ENCODE measurements around the gene CLDN16.

Gene CLDN16

DNA sequence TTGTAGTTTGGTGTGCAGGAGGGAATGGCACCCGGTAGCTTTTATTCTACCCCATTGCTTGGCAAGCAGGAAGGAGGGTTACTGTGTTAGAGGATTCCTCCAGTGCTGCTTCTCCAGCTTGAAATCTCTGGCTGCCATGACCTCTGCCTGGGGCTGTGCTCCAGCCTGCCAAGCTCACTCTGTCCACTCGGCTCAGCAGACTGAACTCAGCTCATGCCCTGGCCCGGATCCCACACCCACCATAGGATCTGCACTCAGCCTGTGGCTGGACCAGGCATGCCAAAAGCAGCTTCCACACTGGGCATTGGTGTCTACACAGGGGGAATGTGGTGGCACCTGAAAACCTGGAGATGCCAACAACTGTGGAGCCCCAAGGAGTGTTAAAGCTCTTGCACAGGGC lies 26.3 kb downstream of the CLDN16 start:
- no peaks in the 10 kb centered on the region for H3K9me3 ChIP-seq (ENCODE audit: control insufficient read depth in 2 of 2, low read length in 2 of 2)
- no peak overlapping the region for H3K4me3 ChIP-seq (ENCODE audit: low read length in 2 of 2)
- no peaks in the 10 kb centered on the region for H3K27me3 ChIP-seq (ENCODE audit: control insufficient read depth in 1 of 2, insufficient read depth in 2 of 2, low read length in 2 of 2)
- H3K4me1 ChIP-seq (ENCODE audit: control insufficient read depth, insufficient read depth, low read length): no peaks in the 10 kb centered on the region
- no peaks in the 10 kb centered on the region for H3K36me3 ChIP-seq (ENCODE audit: control insufficient read depth in 2 of 2, insufficient read depth in 2 of 2, low read length in 2 of 2)
- H3K27ac ChIP-seq (ENCODE audit: low read length): no peak overlapping the region
- no peak overlapping the region for H3K9ac ChIP-seq (ENCODE audit: low read length in 2 of 2)

DNA sequence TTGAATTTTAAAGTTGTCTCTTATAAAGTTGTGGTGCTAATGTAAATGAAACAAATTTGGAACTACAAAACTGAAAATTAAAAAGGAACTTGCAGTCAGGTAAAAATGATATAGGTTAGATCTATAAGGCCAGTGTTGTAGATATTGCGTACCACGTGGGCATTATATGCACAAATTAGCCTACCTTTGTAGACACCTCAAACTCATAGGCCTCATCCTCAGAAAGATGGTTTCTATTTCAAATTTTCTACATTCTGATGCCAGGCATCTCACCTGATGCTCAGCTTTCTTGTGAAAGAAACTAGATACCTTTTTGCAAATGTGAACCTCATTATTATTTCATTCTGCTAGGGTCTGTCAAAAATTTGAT lies 36.1 kb downstream of the CLDN16 start:
- no peaks in the 10 kb centered on the region for H3K9me3 ChIP-seq (ENCODE audit: control insufficient read depth in 2 of 2, low read length in 2 of 2)
- H3K27me3 ChIP-seq (ENCODE audit: control insufficient read depth in 1 of 2, insufficient read depth in 2 of 2, low read length in 2 of 2): no peaks in the 10 kb centered on the region
- H3K36me3 ChIP-seq (ENCODE audit: control insufficient read depth in 2 of 2, insufficient read depth in 2 of 2, low read length in 2 of 2): no peaks in the 10 kb centered on the region

DNA sequence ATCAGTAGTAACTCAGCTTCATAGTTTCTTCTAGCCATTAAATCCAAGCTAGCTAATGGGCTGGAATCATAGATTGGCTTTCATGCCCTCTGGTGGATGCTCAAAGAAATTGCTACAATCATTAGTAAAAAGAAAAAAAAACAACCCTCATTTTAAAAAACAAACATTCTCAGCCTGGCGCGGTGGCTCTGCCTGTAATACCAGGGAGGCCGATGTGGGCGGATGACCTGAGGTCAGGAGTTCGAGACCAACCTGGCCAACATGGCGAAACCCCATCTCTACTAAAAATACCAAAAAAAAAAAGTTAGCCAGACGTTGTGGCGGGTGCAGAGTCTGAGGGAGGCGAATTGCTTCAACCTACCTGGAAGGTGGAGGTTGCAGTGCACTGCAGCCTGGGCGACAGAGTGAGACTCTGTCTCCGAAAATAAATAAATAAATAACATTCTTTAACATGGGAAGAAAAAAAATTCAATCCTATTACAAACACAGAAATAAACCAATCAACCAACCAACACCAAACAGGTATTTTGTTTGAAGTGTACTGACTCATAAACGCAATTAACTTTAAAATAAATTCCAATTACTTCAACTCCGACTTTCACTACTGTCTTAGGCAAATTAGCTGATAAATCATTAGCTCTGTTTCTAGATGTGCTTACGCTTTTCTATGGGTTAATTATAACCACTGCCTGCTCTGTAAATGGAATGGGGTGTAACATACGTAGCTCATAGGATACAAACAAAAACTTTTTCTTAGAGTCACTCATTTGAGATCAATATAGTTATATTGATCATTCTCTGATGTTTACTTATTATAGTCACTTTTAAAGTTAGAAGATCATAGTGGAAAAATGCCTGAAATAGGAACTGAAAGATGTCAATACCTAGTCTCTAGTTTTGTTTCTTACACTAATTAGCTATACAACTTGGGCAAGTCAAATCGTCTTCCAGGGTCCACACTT lies 36.8 kb downstream of the CLDN16 start:
- H3K4me1 ChIP-seq (ENCODE audit: control insufficient read depth, insufficient read depth, low read length): no peaks in the 10 kb centered on the region
- no peak overlapping the region for H3K27ac ChIP-seq (ENCODE audit: low read length)
- no peak overlapping the region for H3K4me3 ChIP-seq (ENCODE audit: low read length in 2 of 2)

More for the DNA sequence above, 36.1 kb downstream of the CLDN16 start:
- Histone ChIP-seq H3K4me3 (ENCODE audit: low read length in 2 of 2) (no peak overlapping the region), H3K9ac (ENCODE audit: low read length in 2 of 2) (no peak overlapping the region), H3K27ac (ENCODE audit: low read length) (no peak overlapping the region), H3K4me1 (ENCODE audit: control insufficient read depth, insufficient read depth, low read length) (no peaks in the 10 kb centered on the region)

DNA sequence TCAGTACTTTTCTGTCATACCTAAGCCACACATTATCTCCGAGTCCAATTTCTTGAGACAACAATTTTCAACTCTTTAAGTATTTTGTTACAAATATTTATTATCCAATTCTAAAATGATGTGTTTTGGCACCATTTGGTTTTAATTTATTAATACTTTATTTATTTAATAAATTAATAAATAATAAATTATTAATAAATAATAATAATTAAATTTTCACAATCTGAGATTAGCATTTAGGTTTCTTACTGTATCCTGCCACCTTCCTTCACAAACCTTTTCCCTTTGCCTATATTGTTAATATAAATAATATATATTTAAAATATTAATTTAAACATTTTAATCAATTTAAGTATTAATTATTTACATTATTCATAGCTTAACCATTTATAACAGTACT lies 37.9 kb downstream of the CLDN16 start:
- Histone ChIP-seq H3K27ac (ENCODE audit: low read length) (no peak overlapping the region), H3K4me1 (ENCODE audit: control insufficient read depth, insufficient read depth, low read length) (no peaks in the 10 kb centered on the region), H3K9me3 (ENCODE audit: control insufficient read depth in 2 of 2, low read length in 2 of 2) (no peaks in the 10 kb centered on the region), H3K27me3 (ENCODE audit: control insufficient read depth in 1 of 2, insufficient read depth in 2 of 2, low read length in 2 of 2) (no peaks in the 10 kb centered on the region), H3K36me3 (ENCODE audit: control insufficient read depth in 2 of 2, insufficient read depth in 2 of 2, low read length in 2 of 2) (no peaks in the 10 kb centered on the region), H3K4me3 (ENCODE audit: low read length in 2 of 2) (no peak overlapping the region), H3K9ac (ENCODE audit: low read length in 2 of 2) (no peak overlapping the region)

More for the DNA sequence above, 36.8 kb downstream of the CLDN16 start:
- Histone ChIP-seq H3K36me3 (ENCODE audit: control insufficient read depth in 2 of 2, insufficient read depth in 2 of 2, low read length in 2 of 2) (no peaks in the 10 kb centered on the region), H3K9me3 (ENCODE audit: control insufficient read depth in 2 of 2, low read length in 2 of 2) (no peaks in the 10 kb centered on the region), H3K27me3 (ENCODE audit: control insufficient read depth in 1 of 2, insufficient read depth in 2 of 2, low read length in 2 of 2) (no peaks in the 10 kb centered on the region), H3K9ac (ENCODE audit: low read length in 2 of 2) (no peak overlapping the region)

DNA sequence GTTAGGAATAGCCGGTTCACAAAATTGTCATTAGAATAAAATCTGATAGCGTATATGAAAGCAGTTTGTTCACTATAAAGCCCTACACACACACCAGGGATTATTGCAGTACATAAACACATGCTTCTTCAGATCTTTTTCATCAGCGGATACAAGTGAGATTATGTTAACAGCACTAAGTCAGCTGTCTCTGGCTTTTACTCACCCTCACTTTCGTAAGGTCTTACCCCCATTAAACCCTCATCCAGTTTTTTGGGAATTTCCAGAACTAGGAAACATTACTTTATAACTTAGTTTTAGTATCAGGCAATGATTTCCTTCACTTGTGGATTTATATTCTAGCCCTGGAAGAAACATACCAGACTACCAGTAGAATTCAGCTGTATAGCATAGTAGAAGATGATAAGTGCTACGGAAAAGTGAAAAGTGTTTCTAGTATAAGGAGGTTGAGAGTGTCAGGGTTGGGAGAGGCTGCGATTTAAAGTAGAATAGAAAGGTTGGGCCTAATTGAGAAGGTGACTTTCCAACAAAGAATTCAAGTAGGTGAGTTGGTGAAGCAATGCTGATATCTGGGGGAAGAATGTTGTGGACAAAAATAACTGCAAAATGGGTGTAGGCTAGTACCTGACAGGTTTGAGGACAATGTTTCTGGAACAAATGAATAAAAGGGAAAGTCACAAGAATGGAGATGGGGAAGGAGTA lies 39.0 kb downstream of the CLDN16 start:
- Histone ChIP-seq H3K27ac (ENCODE audit: low read length) (no peak overlapping the region), H3K9ac (ENCODE audit: low read length in 2 of 2) (no peak overlapping the region), H3K4me1 (ENCODE audit: control insufficient read depth, insufficient read depth, low read length) (no peaks in the 10 kb centered on the region), H3K4me3 (ENCODE audit: low read length in 2 of 2) (no peak overlapping the region), H3K27me3 (ENCODE audit: control insufficient read depth in 1 of 2, insufficient read depth in 2 of 2, low read length in 2 of 2) (no peaks in the 10 kb centered on the region), H3K9me3 (ENCODE audit: control insufficient read depth in 2 of 2, low read length in 2 of 2) (no peaks in the 10 kb centered on the region), H3K36me3 (ENCODE audit: control insufficient read depth in 2 of 2, insufficient read depth in 2 of 2, low read length in 2 of 2) (no peaks in the 10 kb centered on the region)

DNA sequence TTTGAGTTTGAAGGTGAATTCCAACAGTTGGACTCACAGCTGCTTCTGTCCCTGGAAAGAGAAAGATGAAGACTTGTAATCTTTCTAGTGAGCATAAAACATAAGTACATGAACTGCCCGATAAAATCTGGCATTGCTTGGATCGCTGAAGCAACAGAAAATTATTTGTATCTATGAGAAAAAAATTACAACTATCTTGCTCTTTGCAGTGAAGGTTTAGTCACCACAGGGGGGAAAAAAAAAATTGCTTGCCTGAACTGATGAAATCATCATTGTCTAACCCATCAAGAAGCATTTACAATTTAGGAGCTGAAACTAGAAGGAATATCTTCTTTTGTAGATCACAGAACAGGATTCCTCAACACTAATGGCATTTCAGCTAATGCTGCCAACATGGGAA lies 41.7 kb downstream of the CLDN16 start:
- Histone ChIP-seq H3K27me3 (ENCODE audit: control insufficient read depth in 1 of 2, insufficient read depth in 2 of 2, low read length in 2 of 2) (no peaks in the 10 kb centered on the region), H3K4me3 (ENCODE audit: low read length in 2 of 2) (no peak overlapping the region), H3K27ac (ENCODE audit: low read length) (no peak overlapping the region), H3K9me3 (ENCODE audit: control insufficient read depth in 2 of 2, low read length in 2 of 2) (no peaks in the 10 kb centered on the region), H3K36me3 (ENCODE audit: control insufficient read depth in 2 of 2, insufficient read depth in 2 of 2, low read length in 2 of 2) (no peaks in the 10 kb centered on the region), H3K4me1 (ENCODE audit: control insufficient read depth, insufficient read depth, low read length) (no peaks in the 10 kb centered on the region), H3K9ac (ENCODE audit: low read length in 2 of 2) (no peak overlapping the region)

DNA sequence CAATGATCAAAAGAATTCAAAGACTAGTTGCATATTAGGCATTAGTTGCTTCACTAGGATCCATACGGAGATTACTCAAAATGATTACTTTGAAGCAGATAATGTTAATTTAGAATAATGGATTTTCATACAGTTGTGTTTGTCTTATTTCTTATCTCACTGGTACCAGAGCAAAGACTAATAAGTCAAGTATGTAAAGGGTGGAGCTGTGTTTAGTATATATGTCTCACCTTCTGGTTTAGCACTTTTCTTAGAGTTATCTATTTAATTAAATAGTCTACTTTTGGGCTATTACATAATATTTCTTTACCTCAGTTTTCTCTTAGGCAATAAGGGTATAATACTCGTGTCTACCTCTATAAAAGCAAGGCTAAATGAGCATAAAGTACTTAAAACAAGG lies 42.9 kb downstream of the CLDN16 start:
- Histone ChIP-seq H3K9me3 (ENCODE audit: control insufficient read depth in 2 of 2, low read length in 2 of 2) (no peaks in the 10 kb centered on the region), H3K27me3 (ENCODE audit: control insufficient read depth in 1 of 2, insufficient read depth in 2 of 2, low read length in 2 of 2) (no peaks in the 10 kb centered on the region), H3K27ac (ENCODE audit: low read length) (no peak overlapping the region), H3K4me1 (ENCODE audit: control insufficient read depth, insufficient read depth, low read length) (no peaks in the 10 kb centered on the region), H3K9ac (ENCODE audit: low read length in 2 of 2) (no peak overlapping the region), H3K4me3 (ENCODE audit: low read length in 2 of 2) (no peak overlapping the region), H3K36me3 (ENCODE audit: control insufficient read depth in 2 of 2, insufficient read depth in 2 of 2, low read length in 2 of 2) (no peaks in the 10 kb centered on the region)

DNA sequence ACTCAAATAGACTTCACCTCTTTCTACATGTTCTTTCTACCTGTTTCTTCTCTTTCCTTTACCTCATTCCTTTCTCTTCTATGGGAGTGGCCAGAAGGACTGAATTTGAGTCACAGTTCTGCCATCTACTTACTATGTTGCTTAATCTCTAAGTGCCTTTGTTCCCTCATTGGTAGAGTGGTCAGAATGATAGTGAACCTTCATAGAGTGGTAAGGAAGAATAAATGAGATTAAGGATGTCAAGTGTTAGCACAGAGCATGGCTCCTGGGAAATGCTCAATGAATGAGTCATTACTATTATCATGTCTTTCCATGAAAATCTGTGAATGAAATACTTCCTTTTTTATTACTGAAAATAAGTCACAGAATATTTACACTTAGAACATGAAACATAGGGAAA lies 44.3 kb downstream of the CLDN16 start:
- H3K4me3 ChIP-seq (ENCODE audit: low read length in 2 of 2): no peak overlapping the region

DNA sequence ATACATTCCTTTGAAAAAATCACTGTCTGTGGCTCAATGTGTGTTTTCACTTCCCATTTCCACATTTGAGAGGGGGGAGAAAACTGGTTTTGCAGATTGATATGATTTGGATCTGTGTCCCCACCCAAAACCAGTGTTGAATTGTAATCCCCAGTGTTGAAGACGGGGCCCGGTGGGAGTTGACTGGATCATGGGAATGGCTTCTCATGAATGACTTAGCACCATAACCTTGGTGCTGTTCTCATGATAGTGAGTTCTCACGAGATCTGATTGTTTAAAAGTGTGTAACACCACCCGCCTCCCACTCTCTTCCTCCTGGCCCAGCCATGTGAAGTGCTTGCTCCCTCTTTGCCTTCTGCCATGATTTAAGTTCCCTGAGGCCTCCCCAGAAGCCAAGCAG lies 45.7 kb downstream of the CLDN16 start:
- Histone ChIP-seq H3K9me3 (ENCODE audit: control insufficient read depth in 2 of 2, low read length in 2 of 2) (no peaks in the 10 kb centered on the region), H3K9ac (ENCODE audit: low read length in 2 of 2) (no peak overlapping the region), H3K27ac (ENCODE audit: low read length) (no peak overlapping the region), H3K36me3 (ENCODE audit: control insufficient read depth in 2 of 2, insufficient read depth in 2 of 2, low read length in 2 of 2) (no peaks in the 10 kb centered on the region), H3K27me3 (ENCODE audit: control insufficient read depth in 1 of 2, insufficient read depth in 2 of 2, low read length in 2 of 2) (no peaks in the 10 kb centered on the region), H3K4me1 (ENCODE audit: control insufficient read depth, insufficient read depth, low read length) (no peaks in the 10 kb centered on the region), H3K4me3 (ENCODE audit: low read length in 2 of 2) (no peak overlapping the region)

More for the DNA sequence above, 44.3 kb downstream of the CLDN16 start:
- Histone ChIP-seq H3K27me3 (ENCODE audit: control insufficient read depth in 1 of 2, insufficient read depth in 2 of 2, low read length in 2 of 2) (no peaks in the 10 kb centered on the region), H3K36me3 (ENCODE audit: control insufficient read depth in 2 of 2, insufficient read depth in 2 of 2, low read length in 2 of 2) (no peaks in the 10 kb centered on the region), H3K27ac (ENCODE audit: low read length) (no peak overlapping the region), H3K4me1 (ENCODE audit: control insufficient read depth, insufficient read depth, low read length) (no peaks in the 10 kb centered on the region), H3K9me3 (ENCODE audit: control insufficient read depth in 2 of 2, low read length in 2 of 2) (no peaks in the 10 kb centered on the region), H3K9ac (ENCODE audit: low read length in 2 of 2) (no peak overlapping the region)

DNA sequence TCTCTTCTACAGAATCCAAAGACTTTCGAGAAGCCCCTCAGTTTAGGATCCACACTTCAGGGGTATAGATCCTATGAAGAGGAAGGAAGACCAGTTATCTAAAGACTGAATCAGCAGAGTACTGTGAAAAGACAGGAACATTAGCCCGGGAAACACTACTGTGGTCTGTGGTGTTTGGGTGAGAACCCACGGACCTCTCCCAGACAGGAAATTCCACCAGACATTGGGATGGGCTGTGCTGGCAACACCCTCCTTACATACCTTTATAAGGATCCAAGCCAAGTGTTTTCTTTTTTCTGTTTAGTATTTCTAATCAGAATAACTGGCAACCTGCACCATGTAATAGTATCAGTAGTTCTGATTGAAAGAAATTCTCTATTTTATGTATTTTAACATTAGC lies 47.7 kb downstream of the CLDN16 start:
- H3K27me3 ChIP-seq (ENCODE audit: control insufficient read depth in 1 of 2, insufficient read depth in 2 of 2, low read length in 2 of 2): no peaks in the 10 kb centered on the region

DNA sequence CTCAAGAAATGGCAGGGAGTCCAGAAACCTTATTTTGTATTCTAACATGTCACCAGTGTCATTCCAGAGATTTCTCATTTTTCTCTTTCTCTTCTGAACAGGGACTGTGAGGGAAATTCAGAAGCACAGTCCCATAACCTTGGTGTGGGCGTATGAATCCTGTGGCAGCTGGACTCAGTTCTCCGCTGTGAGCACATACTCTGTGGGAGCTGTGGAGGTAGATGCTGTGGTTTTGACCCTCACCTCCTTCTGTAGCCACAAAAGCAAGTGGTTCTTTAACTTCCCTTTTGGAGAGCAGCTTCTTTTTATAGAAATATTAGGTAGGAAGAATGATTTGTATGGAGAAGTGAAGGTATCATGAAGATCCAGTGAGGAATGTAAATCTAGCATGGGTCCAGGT lies 48.4 kb downstream of the CLDN16 start:
- Histone ChIP-seq H3K9ac (ENCODE audit: low read length in 2 of 2) (no peak overlapping the region), H3K9me3 (ENCODE audit: control insufficient read depth in 2 of 2, low read length in 2 of 2) (no peaks in the 10 kb centered on the region), H3K4me3 (ENCODE audit: low read length in 2 of 2) (no peak overlapping the region), H3K27me3 (ENCODE audit: control insufficient read depth in 1 of 2, insufficient read depth in 2 of 2, low read length in 2 of 2) (no peaks in the 10 kb centered on the region), H3K4me1 (ENCODE audit: control insufficient read depth, insufficient read depth, low read length) (no peaks in the 10 kb centered on the region), H3K27ac (ENCODE audit: low read length) (no peak overlapping the region), H3K36me3 (ENCODE audit: control insufficient read depth in 2 of 2, insufficient read depth in 2 of 2, low read length in 2 of 2) (no peaks in the 10 kb centered on the region)

More for the DNA sequence above, 47.7 kb downstream of the CLDN16 start:
- no peaks in the 10 kb centered on the region for H3K4me1 ChIP-seq (ENCODE audit: control insufficient read depth, insufficient read depth, low read length)
- H3K4me3 ChIP-seq (ENCODE audit: low read length in 2 of 2): no peak overlapping the region
- H3K9me3 ChIP-seq (ENCODE audit: control insufficient read depth in 2 of 2, low read length in 2 of 2): no peaks in the 10 kb centered on the region
- H3K9ac ChIP-seq (ENCODE audit: low read length in 2 of 2): no peak overlapping the region
- H3K27ac ChIP-seq (ENCODE audit: low read length): no peak overlapping the region
- no peaks in the 10 kb centered on the region for H3K36me3 ChIP-seq (ENCODE audit: control insufficient read depth in 2 of 2, insufficient read depth in 2 of 2, low read length in 2 of 2)

Data from stomach smooth muscle (tissue), 2 donors.